Duodenal mucosa (tissue), 2 donors: Measurements from ENCODE around the gene MGARP.

Experiments used
- H3K27ac ChIP-seq: one replicate; pipeline ENCODE4 v1.7.0; 2013; ENCODE audit warnings: low read depth, low read length
- H3K27me3 ChIP-seq, 2 donors: one replicate each; pipeline ENCODE4 v1.7.0; 2013; ENCODE audit warnings: low read length in 2 of 2, control low read depth in 1 of 2; ENCODE audit not compliant: insufficient read depth in 2 of 2, control insufficient read depth in 1 of 2
- H3K36me3 ChIP-seq, 2 donors: one replicate each; pipeline ENCODE4 v1.7.0; 2013; ENCODE audit warnings: low read length in 2 of 2, control low read depth in 1 of 2; ENCODE audit not compliant: insufficient read depth in 2 of 2, control insufficient read depth in 1 of 2
- H3K4me1 ChIP-seq, 2 donors: one replicate each; pipeline ENCODE4 v1.7.0; 2013; ENCODE audit warnings: low read length in 2 of 2, control low read depth in 1 of 2; ENCODE audit not compliant: insufficient read depth in 2 of 2, control insufficient read depth in 1 of 2
- H3K4me3 ChIP-seq, 2 donors: one replicate each; pipeline ENCODE4 v1.7.0; 2013; ENCODE audit warnings: low read length in 2 of 2, low read depth in 1 of 2
- H3K9ac ChIP-seq, 2 donors: one replicate each; pipeline ENCODE4 v1.7.0; 2013; ENCODE audit warnings: low read length in 2 of 2, low read depth in 1 of 2
- H3K9me3 ChIP-seq, 2 donors: one replicate each; pipeline ENCODE4 v1.7.0; 2013; ENCODE audit warnings: low read length in 2 of 2, control low read depth in 1 of 2; ENCODE audit not compliant: control insufficient read depth in 1 of 2

Gene MGARP

DNA sequence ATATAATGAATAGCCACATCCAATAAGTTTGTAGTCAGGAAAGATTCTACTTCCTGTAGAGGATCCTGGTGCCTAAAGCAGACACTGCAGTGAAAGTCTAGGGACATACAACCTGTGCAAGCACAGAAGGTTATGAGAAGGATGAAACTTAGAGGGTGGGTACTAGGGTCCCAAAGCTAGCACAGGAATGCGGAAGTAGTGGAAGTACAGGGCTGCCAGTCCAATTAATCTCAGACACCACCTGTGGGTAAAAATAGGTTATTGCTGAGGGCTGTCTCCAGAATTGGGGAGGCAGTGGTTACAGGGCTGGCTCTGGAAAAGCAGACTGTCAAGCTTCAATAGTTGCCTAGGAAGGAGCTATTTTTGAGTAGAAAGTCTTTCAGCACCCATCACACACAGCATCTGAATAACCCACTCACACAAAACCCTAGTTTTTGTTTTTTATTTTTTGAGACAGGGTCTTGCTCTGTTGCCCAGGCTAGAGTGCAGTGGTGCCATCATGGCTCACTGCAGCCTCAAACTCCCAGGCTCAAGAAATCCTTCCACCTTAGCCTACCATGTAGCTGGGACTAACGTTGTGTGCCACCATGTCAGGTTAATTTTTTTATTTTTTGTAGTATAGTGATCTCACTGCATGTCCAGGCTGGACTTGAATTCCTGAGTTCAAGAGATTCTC is 52.2 kb downstream of the MGARP start:
- no peaks in the 10 kb centered on the region for H3K36me3 ChIP-seq
- no peaks in the 10 kb centered on the region for H3K27me3 ChIP-seq
- H3K4me1 ChIP-seq, result no peaks in the 10 kb centered on the region
- H3K4me3 ChIP-seq, result no peak overlapping the region
- no peak overlapping the region for H3K9ac ChIP-seq
- no peak overlapping the region for H3K27ac ChIP-seq
- no peaks in the 10 kb centered on the region for H3K9me3 ChIP-seq

GRCh38 chr4:139223682-139224317 is 56.2 kb downstream of the MGARP start:
- no peak overlapping the region for H3K27ac ChIP-seq
- H3K9ac ChIP-seq, result no peak overlapping the region
- no peaks in the 10 kb centered on the region for H3K4me1 ChIP-seq
- no peaks in the 10 kb centered on the region for H3K27me3 ChIP-seq
- no peaks in the 10 kb centered on the region for H3K9me3 ChIP-seq
- no peaks in the 10 kb centered on the region for H3K36me3 ChIP-seq
- no peak overlapping the region for H3K4me3 ChIP-seq

GRCh38 chr4:139222215-139222614 is 57.8 kb downstream of the MGARP start:
- no peak overlapping the region for H3K27ac ChIP-seq
- H3K4me3 ChIP-seq, result no peak overlapping the region
- no peak overlapping the region for H3K9ac ChIP-seq
- no peaks in the 10 kb centered on the region for H3K27me3 ChIP-seq
- no peaks in the 10 kb centered on the region for H3K4me1 ChIP-seq
- no peaks in the 10 kb centered on the region for H3K36me3 ChIP-seq
- no peaks in the 10 kb centered on the region for H3K9me3 ChIP-seq

DNA sequence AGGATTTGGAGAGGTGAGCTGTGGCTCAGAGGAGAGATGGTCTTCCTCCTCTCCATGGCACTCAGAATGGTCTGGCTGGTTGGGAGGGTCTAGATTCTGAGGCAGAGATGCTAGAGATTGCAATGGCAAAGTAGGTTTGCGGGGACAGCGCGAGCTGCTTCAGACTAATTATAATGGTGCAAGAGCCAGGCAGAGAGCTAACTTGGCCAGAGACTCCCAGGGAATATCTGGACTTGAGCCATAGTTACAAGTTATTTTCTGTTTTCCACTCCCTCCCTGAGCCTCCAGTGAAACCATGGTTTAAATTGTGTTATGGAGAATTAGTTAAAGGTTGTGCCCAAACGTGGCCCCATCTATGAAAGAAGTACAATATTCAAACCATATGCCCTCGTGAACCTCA is 58.3 kb downstream of the MGARP start:
- no peak overlapping the region for H3K27ac ChIP-seq
- H3K9ac ChIP-seq, result no peak overlapping the region
- no peaks in the 10 kb centered on the region for H3K27me3 ChIP-seq
- no peak overlapping the region for H3K4me3 ChIP-seq
- no peaks in the 10 kb centered on the region for H3K9me3 ChIP-seq
- H3K4me1 ChIP-seq, result no peaks in the 10 kb centered on the region
- H3K36me3 ChIP-seq, result no peaks in the 10 kb centered on the region

DNA sequence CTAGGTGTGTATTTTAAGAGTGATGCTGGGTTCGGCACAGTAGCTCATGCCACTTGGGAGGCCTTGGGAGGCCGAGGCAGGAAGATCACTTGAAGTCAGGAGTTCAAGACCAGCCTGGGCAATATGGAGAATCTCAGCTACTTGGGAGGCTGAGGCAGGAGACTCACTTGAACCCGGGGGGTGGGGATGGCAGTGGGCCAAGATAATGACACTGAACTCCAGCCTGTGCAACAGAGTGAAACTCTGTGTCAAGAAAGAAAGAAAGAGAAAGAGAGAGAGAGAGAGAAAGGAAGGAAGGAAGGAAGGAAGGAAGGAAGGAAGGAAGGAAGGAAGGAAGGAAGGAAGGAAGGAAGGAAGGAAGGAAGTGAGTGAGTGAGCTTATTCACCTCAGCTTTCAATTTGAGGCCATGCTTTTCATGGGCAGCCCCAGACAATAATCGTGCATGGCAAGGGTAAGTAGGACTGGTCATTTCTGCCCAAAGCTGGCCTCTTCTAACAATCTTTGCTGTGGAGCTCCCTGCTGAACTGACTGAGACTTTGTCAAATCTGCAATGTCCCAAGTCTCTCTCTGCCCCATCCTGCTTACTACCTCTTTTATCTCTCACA is 60.5 kb downstream of the MGARP start:
- no peak overlapping the region for H3K27ac ChIP-seq
- H3K9ac ChIP-seq, result no peak overlapping the region
- no peaks in the 10 kb centered on the region for H3K9me3 ChIP-seq
- no peaks in the 10 kb centered on the region for H3K36me3 ChIP-seq
- no peaks in the 10 kb centered on the region for H3K27me3 ChIP-seq
- no peak overlapping the region for H3K4me3 ChIP-seq
- H3K4me1 ChIP-seq, result peaks cover 0 to 7% of the 10 kb centered on the region in 2 donors
